KMS-11 (cell line): Measurements from ENCODE around the gene TMIGD2.
"Not testable (repeated sequence)": the region's sequence is repeated elsewhere in the genome, so short reads cannot be mapped to it uniquely, and the experiment has no call there.

Source experiments
- H2AFZ ChIP-seq: fragments of 200-600 bp; sonication (generic); 2 replicates; pipeline ENCODE4 v1.6.1; 2016; ENCODE audit warnings: antibody characterized with exemption, mixed run types, low read depth
- H3K27ac ChIP-seq: fragments of 200-600 bp; sonication (generic); 2 replicates; pipeline ENCODE4 v1.6.1; 2016; ENCODE audit warnings: mild to moderate bottlenecking, mixed run types
- H3K27me3 ChIP-seq: fragments of 200-600 bp; sonication (generic); 2 replicates; pipeline ENCODE4 v1.6.1; 2017; ENCODE audit warnings: mild to moderate bottlenecking, low read depth, mixed run types, moderate library complexity; ENCODE audit not compliant: insufficient read depth
- H3K36me3 ChIP-seq: fragments of 200-600 bp; sonication (generic); 2 replicates; pipeline ENCODE4 v1.6.1; 2017; ENCODE audit warnings: mild to moderate bottlenecking, mixed run types; ENCODE audit not compliant: insufficient read depth
- H3K4me1 ChIP-seq: fragments of 200-600 bp; sonication (generic); 2 replicates; pipeline ENCODE4 v1.6.1; 2016; ENCODE audit warnings: mild to moderate bottlenecking, low read depth, mixed run types; ENCODE audit not compliant: poor library complexity, severe bottlenecking
- H3K4me2 ChIP-seq: fragments of 200-600 bp; sonication (generic); 2 replicates; pipeline ENCODE4 v1.7.0; 2016; ENCODE audit warnings: mild to moderate bottlenecking, mixed run types
- H3K4me3 ChIP-seq: fragments of 200-600 bp; sonication (generic); IDR thresholded peaks from 2 replicates; pipeline ENCODE4 v1.6.1; 2017; ENCODE audit warnings: low read depth, low read length, mixed read lengths; ENCODE audit not compliant: insufficient read depth
- H3K79me2 ChIP-seq: fragments of 200-600 bp; sonication (generic); 2 replicates; pipeline ENCODE4 v1.6.1; 2016; ENCODE audit warnings: low read depth, mixed run types; ENCODE audit not compliant: insufficient read depth
- H3K9ac ChIP-seq: fragments of 200-600 bp; sonication (generic); 2 replicates; pipeline ENCODE4 v1.6.1; 2016; ENCODE audit warnings: mild to moderate bottlenecking, mixed run types
- H4K20me1 ChIP-seq: fragments of 200-600 bp; sonication (generic); 2 replicates; pipeline ENCODE4 v1.6.1; 2016; ENCODE audit warnings: mild to moderate bottlenecking, mixed run types; ENCODE audit not compliant: insufficient read depth
- CTCF ChIP-seq: fragments of 200-600 bp; sonication (generic); conservative IDR thresholded peaks from 2 replicates; pipeline ENCODE4 v1.6.1; 2017; ENCODE audit warnings: low read depth, mild to moderate bottlenecking, antibody characterized with exemption, low read length, moderate library complexity, mixed read lengths

TMIGD2 gene

GRCh38 chr19:4329858-4330257 is 27.7 kb upstream of the TMIGD2 start:
- H3K27me3 ChIP-seq = no peaks in the 10 kb centered on the region
- no peak overlapping the region for H3K9ac ChIP-seq
- no peaks in the 10 kb centered on the region for H3K36me3 ChIP-seq
- no peaks in the 10 kb centered on the region for H4K20me1 ChIP-seq
- no peak overlapping the region for H3K4me3 ChIP-seq
- H2AFZ ChIP-seq = no peak overlapping the region
- no peak overlapping the region for H3K27ac ChIP-seq
- no peak for TF ChIP-seq CTCF
- no peak overlapping the region for H3K4me2 ChIP-seq
- no peaks in the 10 kb centered on the region for H3K4me1 ChIP-seq
- H3K79me2 ChIP-seq = no peaks in the 10 kb centered on the region

- not testable (repeated sequence) for H3K4me3 ChIP-seq, H3K9ac ChIP-seq, H3K79me2 ChIP-seq, H4K20me1 ChIP-seq, H3K36me3 ChIP-seq, H3K27ac ChIP-seq, H3K4me1 ChIP-seq, H3K27me3 ChIP-seq, H2AFZ ChIP-seq
- peak overlapping the region; percentile 36; the same call in 1 of the 2 replicates for H3K4me2 ChIP-seq
Observed at GRCh38 chr19:4328991-4329681, 26.9 kb upstream of the TMIGD2 start.

GRCh38 chr19:4328243-4328990 is 26.2 kb upstream of the TMIGD2 start:
- Histone ChIP-seq H3K27me3 (no peaks in the 10 kb centered on the region), H3K4me3 (no peak overlapping the region), H3K36me3 (no peaks in the 10 kb centered on the region), H3K9ac (no peak overlapping the region), H3K4me2 (peak overlapping the region; percentile 36; the same call in 1 of the 2 replicates), H4K20me1 (no peaks in the 10 kb centered on the region), H3K4me1 (no peaks in the 10 kb centered on the region), H2AFZ (no peak overlapping the region), H3K79me2 (no peaks in the 10 kb centered on the region), H3K27ac (no peak overlapping the region)
- no peak for TF ChIP-seq CTCF

- Histone ChIP-seq H3K9ac (no peak overlapping the region), H3K4me2 (no peak overlapping the region; the same call in 1 of the 2 replicates), H3K36me3 (no peaks in the 10 kb centered on the region), H3K4me1 (no peaks in the 10 kb centered on the region), H4K20me1 (no peaks in the 10 kb centered on the region), H3K4me3 (no peak overlapping the region), H3K27me3 (no peaks in the 10 kb centered on the region), H2AFZ (no peak overlapping the region), H3K27ac (no peak overlapping the region), H3K79me2 (no peaks in the 10 kb centered on the region)
- no peak for TF ChIP-seq CTCF
Observed at GRCh38 chr19:4327877-4328242, 25.7 kb upstream of the TMIGD2 start.

DNA sequence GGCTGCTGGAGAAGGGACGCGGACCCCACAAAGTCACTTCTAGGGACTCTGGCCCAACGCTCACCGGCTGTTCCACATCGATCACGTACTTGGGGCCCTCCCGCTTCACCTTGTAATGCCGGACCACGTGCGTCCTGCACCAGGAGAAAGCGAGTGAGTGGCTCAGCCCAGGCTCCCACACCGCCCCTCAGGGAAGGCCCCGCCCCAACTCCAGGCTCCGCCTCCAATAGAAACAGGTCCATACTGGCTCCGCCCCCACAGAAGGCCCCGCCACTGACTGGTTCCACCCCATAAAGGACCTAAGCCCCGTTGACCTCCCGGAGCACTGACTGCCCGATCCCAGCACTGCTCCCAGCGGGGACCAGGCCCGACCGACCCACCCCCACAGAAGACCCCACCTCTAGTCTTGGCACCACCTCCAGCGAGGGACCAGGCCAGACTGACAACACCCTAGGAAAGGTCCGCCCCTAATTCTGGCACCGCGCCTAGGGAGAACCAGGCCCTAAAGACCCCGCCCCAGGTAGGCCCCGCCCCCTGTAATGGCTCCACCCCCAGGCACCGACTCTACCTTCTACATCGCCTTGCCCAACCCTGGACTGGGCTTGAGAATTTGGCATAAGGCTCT is 25.2 kb upstream of the TMIGD2 start:
- Histone ChIP-seq H3K27me3 (no peaks in the 10 kb centered on the region), H3K4me2 (no peak overlapping the region; the same call in 1 of the 2 replicates), H3K4me3 (no peak overlapping the region), H4K20me1 (no peaks in the 10 kb centered on the region), H3K27ac (no peak overlapping the region), H3K79me2 (no peaks in the 10 kb centered on the region), H2AFZ (peak overlapping the region; percentile 44; the same call in 1 of the 2 replicates), H3K9ac (no peak overlapping the region), H3K36me3 (no peaks in the 10 kb centered on the region), H3K4me1 (no peaks in the 10 kb centered on the region)
- TF ChIP-seq CTCF = no peak
